HG02981 (cell line): Measurements from ENCODE around the gene FYN.
"Not testable (repeated sequence)": the region's sequence is repeated elsewhere in the genome, so short reads cannot be mapped to it uniquely, and the experiment has no call there.

Experiments
- ATAC-seq: cut with Tn5 transposase; IDR thresholded peaks from one replicate; pipeline ENCODE4 v1.9.1; 2021; ENCODE audit warnings: mild to moderate bottlenecking, moderate library complexity; ENCODE audit not compliant: unreplicated experiment

FYN gene

DNA sequence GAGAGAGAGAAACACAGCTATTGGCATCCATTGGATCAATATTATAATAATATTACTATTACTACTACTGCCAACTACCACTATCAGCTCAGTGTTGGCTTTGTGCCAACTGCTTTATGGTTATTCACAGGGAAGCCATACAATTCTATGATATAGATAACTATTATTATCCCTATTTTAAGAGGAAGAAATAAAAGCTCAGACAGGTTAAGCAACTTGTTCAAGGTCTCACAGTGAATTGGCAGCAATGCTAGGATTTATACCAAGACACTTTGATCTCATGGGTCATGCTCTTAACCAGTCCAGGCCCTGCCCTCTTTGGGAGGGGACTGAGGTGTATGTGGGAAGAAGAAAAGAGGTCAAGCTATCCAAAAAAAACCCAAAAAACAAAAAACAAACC is 185.6 kb downstream of the FYN start:
- no peak for ATAC-seq

DNA sequence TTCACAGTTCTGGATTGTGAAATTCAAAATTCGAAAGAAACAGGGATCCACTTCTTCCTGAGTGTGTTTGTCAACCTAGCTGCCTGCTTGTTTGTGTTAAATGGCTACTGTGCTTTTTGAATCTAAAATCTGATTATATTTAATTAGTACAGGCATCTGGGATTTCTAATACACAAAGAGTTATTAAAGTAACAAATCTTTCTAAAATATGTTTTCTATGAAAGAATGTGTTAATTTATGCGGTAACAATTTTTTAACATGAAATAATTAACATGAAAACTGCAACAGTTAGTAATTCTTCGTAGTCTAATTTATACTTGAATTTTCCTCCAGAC is 186.4 kb downstream of the FYN start:
- ATAC-seq: no peak

DNA sequence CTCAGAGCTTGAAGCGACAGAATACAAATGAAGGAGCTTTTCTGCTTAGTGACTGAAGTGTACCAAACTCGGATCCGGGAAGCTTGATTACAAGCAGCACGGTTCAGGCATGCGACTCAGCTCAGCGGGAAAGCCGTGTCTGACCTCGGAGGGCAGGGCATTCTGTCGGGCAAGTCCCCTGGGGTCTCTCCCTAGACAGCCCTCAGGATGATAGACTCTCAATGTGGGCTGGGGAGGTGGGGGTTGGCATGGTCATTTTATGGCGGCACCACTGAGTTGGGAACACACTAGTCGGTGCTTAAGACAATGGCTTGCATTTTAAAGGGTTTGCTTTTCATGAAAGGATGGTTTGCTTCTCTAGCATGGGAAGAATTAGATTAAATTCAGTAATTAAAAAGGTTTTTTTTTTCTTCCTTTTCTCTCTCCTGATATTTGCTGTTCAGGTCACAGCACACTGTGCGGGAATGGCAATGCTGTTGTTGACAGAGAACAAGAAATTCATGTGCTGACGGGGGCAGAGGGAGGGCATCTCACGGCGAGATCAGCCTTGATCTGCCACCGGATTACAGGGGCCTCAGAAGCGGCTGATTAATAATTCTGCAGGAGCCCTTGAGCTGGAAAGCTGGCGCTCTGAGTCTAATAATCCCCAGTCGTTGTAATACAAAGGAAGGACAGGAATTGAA is 186.9 kb downstream of the FYN start:
- ATAC-seq: no peak

DNA sequence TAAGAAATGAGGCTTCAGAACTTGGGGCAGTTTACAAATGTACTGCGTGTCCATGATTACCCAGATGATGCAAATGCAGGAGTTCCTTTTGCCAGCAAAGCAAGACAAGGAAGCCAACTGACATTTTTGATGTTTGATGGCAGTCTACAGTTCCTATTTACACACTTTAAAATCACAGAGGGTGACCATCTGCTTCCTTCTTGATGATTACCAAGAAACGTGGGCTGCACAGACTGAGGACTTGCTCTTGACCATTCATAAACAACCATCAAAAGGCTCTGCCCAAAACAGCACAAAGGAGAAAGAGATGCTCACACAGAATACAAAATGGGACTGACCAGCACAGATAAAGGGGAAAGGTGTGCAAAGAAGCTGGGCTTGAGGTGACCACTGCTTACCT is 187.7 kb downstream of the FYN start:
- no peak for ATAC-seq

DNA sequence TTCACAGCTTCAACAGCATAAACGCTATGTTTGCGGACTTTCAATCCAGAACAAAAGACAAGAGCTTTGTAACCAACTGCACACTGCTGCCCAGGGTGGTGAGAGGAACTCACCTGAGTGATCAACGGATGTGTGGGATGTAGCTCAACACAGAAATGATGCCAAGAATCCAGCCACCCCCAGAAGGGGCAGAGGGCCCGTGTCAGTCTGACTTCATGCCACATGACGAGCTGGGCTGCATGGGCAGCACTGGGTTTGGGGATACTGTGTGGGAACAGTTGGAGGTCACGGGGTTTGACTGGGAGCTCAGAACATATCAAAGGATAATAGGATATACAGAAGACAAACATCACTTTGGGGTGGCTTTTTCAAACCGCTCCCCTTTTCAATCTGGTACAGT is 188.2 kb downstream of the FYN start:
- ATAC-seq: no peak

DNA sequence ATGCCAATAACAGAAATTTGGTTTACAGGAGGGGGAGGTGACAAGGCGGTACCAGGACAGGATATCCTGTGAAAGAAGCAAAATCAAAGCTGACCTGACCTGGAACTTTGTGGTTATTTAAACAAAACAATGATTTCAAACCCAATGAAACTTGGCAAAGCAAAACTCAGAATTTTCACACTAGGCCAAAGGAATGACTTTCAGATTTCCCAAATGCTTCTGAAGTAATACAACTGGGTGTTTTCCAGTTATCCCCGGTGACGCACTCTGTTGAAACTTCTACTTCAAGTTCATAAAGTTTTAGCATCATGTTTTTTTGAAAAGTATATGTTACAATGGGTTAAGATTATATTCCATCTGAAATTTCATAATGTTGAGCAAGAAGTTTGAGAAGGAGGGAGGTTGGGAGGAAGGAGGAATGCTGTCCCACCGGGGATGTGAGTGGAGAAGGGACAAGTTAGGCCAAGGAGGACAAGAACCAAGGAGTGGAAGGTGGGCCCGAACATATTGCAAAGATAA is 189.4 kb downstream of the FYN start:
- ATAC-seq: no peak

DNA sequence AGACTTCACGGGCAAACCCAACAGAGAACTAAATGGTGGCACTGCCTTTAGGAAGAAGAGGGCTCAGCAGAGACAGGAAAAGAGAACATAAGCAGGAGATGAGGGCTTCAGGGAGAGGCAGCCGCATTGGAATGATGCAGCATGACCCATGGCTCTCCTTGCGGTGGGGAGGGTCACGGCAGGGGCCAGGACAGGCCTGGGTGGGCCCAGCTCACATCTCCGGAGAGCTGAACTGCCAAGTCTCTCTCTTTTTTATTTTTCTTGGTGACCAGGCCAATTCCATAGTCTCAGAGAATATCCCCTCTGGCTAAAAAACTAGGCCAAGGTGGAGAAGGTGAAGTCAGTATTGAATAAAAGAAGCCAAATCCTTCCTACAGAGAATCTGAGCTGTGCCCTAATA is 190.1 kb downstream of the FYN start:
- ATAC-seq: no peak

DNA sequence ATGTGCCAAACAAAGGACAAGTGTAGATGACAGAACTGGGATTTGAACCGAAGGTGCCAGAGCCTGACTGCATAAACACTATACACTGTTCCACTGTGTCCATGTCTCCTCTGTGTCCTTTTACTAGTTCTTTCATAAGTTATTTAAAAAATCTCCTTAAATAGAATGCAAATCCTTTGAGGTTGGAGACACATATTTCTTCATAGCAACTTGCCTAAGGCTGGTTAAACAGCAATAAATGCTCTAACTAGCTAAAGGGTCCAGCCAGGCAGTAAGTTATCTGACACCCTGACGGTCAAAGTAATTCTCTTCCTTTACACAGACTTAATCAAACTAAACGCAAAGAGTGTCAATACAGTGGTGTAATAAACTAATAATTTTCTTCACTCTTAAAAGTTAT is 191.4 kb downstream of the FYN start:
- ATAC-seq: no peak

DNA sequence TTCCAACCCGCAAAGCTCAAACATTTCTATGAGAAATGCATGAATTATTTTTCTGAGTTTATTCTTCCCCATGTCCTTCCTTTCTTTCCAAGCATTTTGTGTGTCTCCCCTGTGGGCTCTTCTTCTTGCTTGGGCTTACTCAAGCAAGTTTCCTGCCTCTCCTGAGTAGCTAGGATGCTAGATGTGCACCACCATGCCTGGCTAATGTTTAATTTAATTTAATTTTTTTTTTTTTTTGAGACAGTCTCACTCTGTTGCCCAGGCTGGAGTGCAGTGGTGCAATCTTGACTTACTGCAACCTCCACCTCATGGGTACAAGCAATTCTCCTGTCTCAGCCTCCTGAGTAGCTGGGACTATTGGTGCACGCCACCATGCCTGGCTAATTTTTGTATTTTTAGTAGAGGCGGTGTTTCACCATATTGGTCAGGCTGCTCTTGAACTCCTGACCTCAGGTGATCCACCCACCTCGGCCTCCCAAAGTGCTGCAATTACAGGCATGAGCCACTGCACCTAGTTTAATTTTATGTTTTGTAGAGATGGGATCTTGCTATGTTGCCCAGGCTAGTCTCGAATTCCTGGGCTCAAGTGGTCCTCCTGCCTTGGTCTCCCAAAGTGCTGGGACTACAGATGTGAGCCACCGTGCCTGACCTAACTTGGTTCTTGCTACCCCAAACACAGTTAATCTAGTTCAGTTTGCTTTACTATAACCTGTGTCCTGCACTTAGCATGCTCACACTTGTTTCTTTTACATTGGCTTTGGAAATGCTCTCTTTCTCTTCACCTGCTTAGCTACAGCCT is 192.2 kb downstream of the FYN start:
- ATAC-seq: not testable (repeated sequence)

DNA sequence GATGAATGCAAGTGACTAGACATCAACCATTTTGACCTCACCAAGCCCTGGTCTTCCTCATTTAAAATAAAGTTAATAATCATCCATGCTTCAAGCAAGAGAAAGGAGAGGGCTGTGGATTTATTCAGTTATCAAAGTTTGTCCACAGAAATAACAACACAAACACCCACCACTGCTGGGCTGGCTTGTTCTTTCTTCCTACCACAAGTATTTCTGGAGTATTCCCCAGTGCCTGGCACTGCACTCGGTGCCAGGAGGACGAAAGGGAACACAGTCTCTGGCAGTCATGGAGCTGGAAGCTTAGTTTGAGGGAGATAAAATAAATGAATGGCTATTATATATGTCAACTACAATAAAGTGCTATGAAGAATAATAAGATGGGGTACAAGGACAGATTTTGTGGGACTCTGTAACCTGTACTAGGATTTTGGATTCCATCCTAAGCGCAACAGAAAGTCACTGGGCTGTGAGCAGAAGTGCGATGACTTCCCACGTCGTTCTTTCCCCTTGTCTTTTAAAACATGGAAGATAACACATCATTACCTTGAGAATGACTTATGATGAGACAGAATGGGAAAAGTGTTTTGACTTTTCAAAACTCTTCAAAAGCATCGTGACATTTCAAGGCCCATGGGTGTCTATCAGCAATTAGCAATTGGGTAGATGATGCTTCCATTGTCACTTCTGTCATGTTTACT is 193.1 kb downstream of the FYN start:
- no peak for ATAC-seq

DNA sequence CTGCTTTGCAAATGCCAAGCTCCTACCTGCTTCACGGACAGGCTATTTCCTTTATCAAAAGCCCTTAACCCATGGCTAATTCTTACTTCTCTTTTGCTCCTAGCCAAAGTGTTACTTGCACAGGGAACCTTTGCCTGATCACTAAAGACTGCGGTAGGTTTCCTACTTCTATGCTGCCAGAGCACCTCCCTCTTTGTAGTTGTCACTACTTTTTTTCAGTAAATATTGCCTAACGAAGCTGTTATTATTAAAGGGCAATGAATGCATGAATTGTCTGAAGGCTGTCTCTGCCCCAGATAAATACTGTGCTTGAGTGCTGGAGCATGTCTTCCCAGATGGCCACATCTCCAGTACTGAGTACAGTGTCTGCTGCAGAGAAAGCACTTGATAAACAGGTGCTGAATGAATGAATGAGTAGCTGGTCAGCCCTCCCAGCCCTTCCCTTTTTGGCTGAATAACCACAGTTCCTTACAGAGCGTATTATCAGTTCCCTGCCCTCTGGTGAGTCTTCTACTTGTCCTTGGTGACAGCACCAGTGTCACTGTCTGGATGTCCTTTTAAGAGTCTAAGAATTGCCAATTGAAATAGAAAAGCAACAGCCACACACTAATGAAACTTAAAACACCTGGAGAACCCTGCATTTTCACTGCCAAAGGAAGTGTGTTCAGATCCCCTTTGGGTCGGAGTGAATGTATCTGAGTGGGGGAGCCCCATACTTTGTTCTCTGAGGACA is 194.0 kb downstream of the FYN start:
- ATAC-seq: no peak

DNA sequence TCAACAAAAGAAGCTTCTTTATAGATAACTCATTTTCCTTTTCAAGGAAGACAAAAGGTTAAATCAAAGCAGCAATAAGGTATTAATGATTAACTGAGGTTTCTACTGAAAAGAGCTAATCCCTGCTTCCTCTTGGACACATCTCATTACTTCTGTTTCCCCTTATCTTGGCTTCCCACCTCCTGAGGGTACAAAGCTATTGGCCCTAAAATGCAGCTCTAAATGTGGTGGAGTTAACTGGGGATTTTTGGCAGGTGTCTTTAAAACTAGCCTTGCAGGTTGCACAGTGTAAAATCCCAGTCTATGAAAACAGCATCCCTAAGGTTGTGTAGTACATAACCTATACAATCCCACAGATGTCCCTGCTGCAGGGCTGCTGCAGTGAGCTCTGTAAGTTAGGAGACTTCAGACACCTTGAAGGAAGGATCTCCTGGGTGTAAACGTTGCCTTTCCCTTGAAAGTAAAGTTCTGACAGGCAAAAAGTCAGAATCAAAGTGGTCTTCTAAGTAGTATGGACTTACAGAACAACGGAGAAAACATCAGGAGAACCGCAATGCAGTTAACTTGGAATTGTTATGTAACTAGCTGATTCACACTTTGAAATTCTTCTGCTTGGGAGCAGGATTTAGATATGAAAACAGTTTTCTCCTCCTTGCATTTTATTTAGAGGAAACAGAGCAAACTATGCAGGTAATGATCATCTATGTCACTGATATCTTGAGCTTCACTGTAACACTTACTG is 195.8 kb downstream of the FYN start:
- no peak for ATAC-seq

DNA sequence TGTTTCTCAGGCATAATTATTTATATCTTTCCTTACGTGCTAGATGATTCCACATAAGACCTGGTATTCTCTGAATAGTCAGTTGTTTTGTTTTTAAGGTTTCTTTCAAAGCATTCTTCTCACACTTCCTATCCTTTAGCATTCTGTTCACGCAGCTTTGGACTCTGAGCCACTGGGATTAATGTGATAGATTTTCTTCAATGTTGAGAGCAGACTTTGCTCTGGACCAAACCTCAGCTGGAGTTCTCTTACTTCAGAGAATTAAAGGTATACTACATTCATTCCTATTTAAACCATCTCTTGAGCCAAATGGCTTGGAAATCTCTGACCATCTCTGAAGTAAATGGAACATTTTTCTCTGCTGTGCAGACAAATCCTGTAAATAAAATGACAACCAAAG is 196.9 kb downstream of the FYN start:
- ATAC-seq: no peak

DNA sequence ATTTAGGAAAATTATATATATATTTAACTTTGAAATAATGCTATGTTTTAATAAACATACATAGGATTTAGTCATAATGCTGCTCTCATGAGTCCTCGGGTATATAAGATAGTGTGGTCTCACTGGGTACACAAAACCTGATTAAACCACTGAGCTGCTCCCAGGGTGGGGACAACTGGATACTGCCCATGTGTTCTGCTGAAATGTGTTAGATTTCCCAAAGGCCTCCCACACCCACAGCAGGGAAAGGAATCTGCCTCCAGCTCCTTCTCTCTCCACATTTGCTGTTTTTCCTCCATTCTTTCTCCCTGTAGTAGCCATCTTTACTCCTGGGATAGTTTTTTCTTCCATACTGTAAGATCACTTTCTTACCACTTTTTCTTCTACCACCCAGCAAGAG is 198.4 kb downstream of the FYN start:
- ATAC-seq: no peak

DNA sequence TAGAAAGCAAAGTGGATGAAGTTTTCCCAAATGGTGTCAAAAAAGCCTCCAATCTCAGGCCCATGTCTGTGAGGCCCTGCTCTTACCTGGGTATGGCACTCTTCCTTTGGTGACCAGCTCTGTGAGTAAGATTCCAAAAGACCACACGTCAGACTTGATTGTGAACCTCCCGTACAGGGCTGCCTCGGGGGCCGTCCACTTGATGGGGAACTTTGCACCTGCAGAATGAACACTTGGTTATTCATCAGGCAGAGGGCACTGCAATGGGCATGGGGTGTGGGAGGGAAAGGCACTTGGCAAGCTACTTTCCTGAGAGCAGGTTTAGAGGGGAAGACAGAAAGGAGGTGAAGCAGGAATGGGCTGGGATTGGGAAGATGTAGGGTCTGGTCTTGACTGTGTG is 198.8 kb downstream of the FYN start:
- ATAC-seq: no peak

DNA sequence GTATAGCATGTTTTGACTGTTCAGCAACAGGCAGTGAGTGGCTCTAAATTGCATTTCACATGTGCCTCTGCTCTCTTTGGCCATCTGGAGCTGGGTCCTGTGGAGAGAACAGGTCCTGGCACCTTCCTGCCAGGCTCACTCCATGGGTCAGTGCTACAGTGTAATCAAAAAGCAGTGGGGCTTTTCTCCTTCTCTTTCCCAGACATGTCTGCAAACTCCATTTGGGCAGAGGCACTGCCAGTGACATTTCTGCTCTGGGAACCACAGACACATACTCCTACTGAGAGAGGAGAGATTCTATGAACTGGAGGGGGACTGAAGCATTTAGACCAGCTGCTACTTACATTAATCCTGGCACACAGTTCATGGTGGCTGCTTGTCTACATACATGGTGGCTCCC is 199.3 kb downstream of the FYN start:
- ATAC-seq: no peak

DNA sequence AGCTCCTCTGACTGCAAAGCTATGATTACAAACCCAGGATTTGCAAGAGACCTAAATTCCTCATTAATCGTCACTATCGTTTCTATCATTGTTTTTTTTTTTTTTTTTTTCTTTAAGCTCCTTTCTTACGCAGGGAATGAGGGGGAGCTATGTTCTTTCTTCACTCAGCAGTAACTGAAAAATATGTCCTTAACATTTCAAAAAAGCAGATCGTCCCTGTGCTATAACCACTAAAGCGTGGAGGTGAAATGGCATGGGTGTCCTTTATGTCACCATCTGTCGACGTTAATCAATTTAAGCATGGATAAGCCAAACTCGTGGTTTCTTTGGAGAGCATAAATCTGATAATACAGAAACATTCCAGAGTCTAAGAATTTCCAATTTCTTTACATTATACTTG is 199.7 kb downstream of the FYN start:
- ATAC-seq: no peak

DNA sequence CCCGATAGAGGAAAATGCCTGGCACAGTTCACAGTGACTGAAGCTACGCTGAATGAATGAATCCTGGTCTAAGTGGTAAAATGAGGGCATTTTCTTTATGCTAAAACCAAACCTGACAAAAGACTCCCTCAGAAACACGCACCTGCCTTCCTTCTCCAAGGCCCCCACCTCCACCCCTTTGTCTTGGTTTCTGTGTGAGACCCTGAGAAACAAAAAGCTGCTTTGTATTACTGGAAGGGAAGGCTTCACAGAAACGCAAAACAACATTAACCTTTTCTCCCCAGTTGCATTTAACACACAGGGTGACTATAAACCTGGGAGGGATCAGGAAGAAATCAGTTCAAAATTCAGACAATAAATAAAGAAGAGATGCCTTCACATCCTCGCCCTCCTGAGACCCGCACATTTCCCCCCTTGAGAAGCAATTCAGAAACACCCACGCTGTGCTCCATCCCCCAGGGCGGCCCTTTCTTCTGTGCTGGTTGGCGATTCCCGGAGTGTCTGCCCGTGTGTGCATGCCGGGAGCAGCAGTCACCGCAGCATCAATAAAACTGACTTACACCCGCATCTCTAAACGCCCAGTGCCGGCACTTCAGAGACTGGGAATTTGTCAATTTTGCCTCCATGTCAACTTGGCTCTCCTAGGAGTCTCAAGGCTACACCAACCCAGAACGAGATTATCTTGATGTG is 200.3 kb downstream of the FYN start:
- no peak for ATAC-seq

DNA sequence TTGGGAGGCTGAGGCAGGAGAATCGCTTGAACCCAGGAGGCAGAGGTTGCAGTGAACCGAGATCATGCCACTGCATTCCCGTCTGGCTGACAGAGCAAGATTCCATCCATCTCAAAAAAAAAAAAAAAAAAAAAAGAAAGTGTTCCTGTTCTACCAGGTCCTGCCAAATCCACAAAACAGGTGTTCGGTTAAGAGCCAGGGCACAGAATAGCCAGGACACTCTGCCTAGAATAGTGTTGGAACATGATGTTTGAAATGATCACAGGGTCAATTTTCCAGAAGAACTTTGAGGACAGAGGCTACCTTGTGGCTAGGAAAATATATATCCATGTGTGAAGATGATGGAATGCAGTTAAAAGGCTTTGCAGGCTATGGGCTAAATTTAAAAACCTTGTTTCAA is 203.9 kb downstream of the FYN start:
- ATAC-seq: no peak

DNA sequence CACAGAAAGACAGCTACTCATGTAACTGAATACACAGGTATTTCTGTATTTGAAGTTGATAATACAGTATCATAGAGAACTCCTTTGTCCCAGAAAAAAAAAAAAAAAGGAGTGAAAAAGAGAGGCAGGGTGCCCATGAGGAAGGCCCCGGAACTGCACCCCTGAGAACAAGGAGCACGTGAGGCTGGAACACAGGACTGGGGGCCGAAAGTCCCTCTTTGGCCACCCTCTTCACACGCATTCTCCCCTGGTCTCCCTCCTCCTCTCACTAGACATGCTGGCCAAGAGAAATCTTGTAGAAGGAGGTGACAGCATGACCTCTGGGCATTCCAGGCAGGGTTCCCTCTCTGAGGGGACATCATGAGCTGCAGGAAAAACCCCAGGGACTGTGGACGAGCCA is 204.8 kb downstream of the FYN start:
- ATAC-seq: no peak
